Mesendoderm (in vitro differentiated cells): ENCODE results near the gene DDX19B.
A peak's percentile ranks its signal among the peaks of the same experiment; 100 is the strongest.
"Not testable (repeated sequence)": the region's sequence is repeated elsewhere in the genome, so short reads cannot be mapped to it uniquely, and the experiment has no call there.

Experiments used
- DNase-seq: peaks from one replicate; pipeline ENCODE4 v3.0.0; 2013
- H2AK5ac ChIP-seq: 2 replicates; pipeline ENCODE4 v1.6.1; 2013; ENCODE audit warnings: low read length, inconsistent platforms
- H2BK120ac ChIP-seq: 2 replicates; pipeline ENCODE4 v1.6.1; 2013; ENCODE audit warnings: low read depth, mild to moderate bottlenecking, low read length, moderate library complexity, mixed read lengths
- H2BK15ac ChIP-seq: replicated peaks from 2 replicates; pipeline ENCODE4 v1.6.1; 2013; ENCODE audit warnings: low read depth, mild to moderate bottlenecking, moderate library complexity
- H2BK5ac ChIP-seq: 2 replicates; pipeline ENCODE4 v1.6.1; 2013; ENCODE audit warnings: low read length, inconsistent platforms
- H3K18ac ChIP-seq: 2 replicates; pipeline ENCODE4 v1.6.1; 2013; ENCODE audit warnings: mild to moderate bottlenecking, low read length, mixed read lengths
- H3K23ac ChIP-seq: one replicate; pipeline ENCODE4 v1.6.1; 2013; ENCODE audit warnings: low read length
- H3K27ac ChIP-seq: 2 replicates; pipeline ENCODE4 v1.5.1; 2013; ENCODE audit warnings: low read depth, mild to moderate bottlenecking, inconsistent platforms, low read length, moderate library complexity
- H3K27me3 ChIP-seq: 2 replicates; pipeline ENCODE4 v1.6.1; 2013; ENCODE audit warnings: low read length, control low read depth, mild to moderate bottlenecking, inconsistent platforms; ENCODE audit not compliant: insufficient read depth, poor library complexity
- H3K36me3 ChIP-seq: 2 replicates; pipeline ENCODE4 v1.6.1; 2013; ENCODE audit warnings: low read length, inconsistent platforms; ENCODE audit not compliant: control insufficient read depth, insufficient read depth
- H3K4ac ChIP-seq: one replicate; pipeline ENCODE4 v1.6.1; 2013; ENCODE audit warnings: low read depth, mild to moderate bottlenecking, low read length, moderate library complexity
- H3K4me1 ChIP-seq: 2 replicates; pipeline ENCODE4 v1.6.1; 2013; ENCODE audit warnings: low read depth, low read length, inconsistent platforms; ENCODE audit not compliant: control insufficient read depth
- H3K4me2 ChIP-seq: 2 replicates; pipeline ENCODE4 v1.6.1; 2013; ENCODE audit warnings: low read length
- H3K4me3 ChIP-seq: 2 replicates; pipeline ENCODE4 v1.5.1; 2013; ENCODE audit warnings: mild to moderate bottlenecking, low read length
- H3K56ac ChIP-seq: one replicate; pipeline ENCODE4 v1.6.1; 2013; ENCODE audit warnings: low read length
- H3K79me1 ChIP-seq: 2 replicates; pipeline ENCODE4 v1.6.1; 2013; ENCODE audit warnings: low read length, inconsistent platforms
- H3K79me2 ChIP-seq: 2 replicates; pipeline ENCODE4 v1.6.1; 2013; ENCODE audit warnings: mild to moderate bottlenecking, low read length; ENCODE audit not compliant: control insufficient read depth, insufficient read depth
- H3K9ac ChIP-seq: 2 replicates; pipeline ENCODE4 v1.6.1; 2013; ENCODE audit warnings: low read length, inconsistent platforms
- H4K5ac ChIP-seq: one replicate; pipeline ENCODE4 v1.6.1; 2013; ENCODE audit warnings: low read length
- H4K8ac ChIP-seq: one replicate; pipeline ENCODE4 v1.6.1; 2013; ENCODE audit warnings: low read depth, mild to moderate bottlenecking, control low read depth, low read length, moderate library complexity
- WGBS: extraction: QIAGEN DNeasy Blood & Tissue Kit; methylation state at CpG from one replicate; pipeline ENCODE4 v1.1.7; 2013; ENCODE audit warnings: low lambda C conversion rate, missing lambda C conversion rate; ENCODE audit not compliant: insufficient coverage; ENCODE audit errors: extremely low coverage; 5-methylcytosine and 5-hydroxymethylcytosine counted together

DDX19B gene

GRCh38 chr16:70331588-70332358 lies 32.8 kb downstream of the DDX19B start:
- Histone ChIP-seq H3K79me2 (no peaks in the 10 kb centered on the region), H3K18ac (no peak overlapping the region), H3K4me3 (no peak overlapping the region), H4K8ac (no peak overlapping the region), H3K27me3 (no peaks in the 10 kb centered on the region), H2BK120ac (no peak overlapping the region), H4K5ac (no peak overlapping the region), H3K23ac (no peak overlapping the region), H3K27ac (no peak overlapping the region), H2BK15ac (no peak overlapping the region), H2AK5ac (no peak overlapping the region), H3K36me3 (peaks cover 7% of the 10 kb centered on the region), H3K4ac (no peak overlapping the region), H3K9ac (no peak overlapping the region), H3K56ac (no peak overlapping the region), H3K4me1 (no peaks in the 10 kb centered on the region), H2BK5ac (no peak overlapping the region), H3K4me2 (no peak overlapping the region), H3K79me1 (no peaks in the 10 kb centered on the region)
- no CpG with 5 or more reads among the region's 9 CpGs for WGBS
- peak; percentile 19 for DNase-seq

- not testable (repeated sequence) for H3K27ac ChIP-seq, H3K79me1 ChIP-seq, H3K9ac ChIP-seq, H3K36me3 ChIP-seq, H3K4me1 ChIP-seq, H3K18ac ChIP-seq, H3K4ac ChIP-seq, H2BK15ac ChIP-seq, H3K27me3 ChIP-seq, H3K23ac ChIP-seq, H2AK5ac ChIP-seq, H3K56ac ChIP-seq, H2BK120ac ChIP-seq, H3K4me2 ChIP-seq, H4K5ac ChIP-seq, H4K8ac ChIP-seq, H2BK5ac ChIP-seq, H3K79me2 ChIP-seq, H3K4me3 ChIP-seq
- peak; percentile 32 for DNase-seq
- no CpG with 5 or more reads among the region's 12 CpGs for WGBS
These were observed 33.7 kb downstream of the DDX19B start for GRCh38 chr16:70332728-70333127.

GRCh38 chr16:70337814-70338213 lies 38.8 kb downstream of the DDX19B start:
- Histone ChIP-seq H3K79me2 (no peaks in the 10 kb centered on the region), H3K9ac (no peak overlapping the region), H2BK120ac (no peak overlapping the region), H2BK15ac (no peak overlapping the region), H3K4ac (no peak overlapping the region), H3K27ac (no peak overlapping the region), H3K79me1 (no peaks in the 10 kb centered on the region), H3K4me3 (no peak overlapping the region), H2BK5ac (no peak overlapping the region), H2AK5ac (no peak overlapping the region), H3K36me3 (peaks cover 7% of the 10 kb centered on the region), H3K4me2 (no peak overlapping the region), H3K18ac (no peak overlapping the region), H3K56ac (no peak overlapping the region), H4K8ac (no peak overlapping the region), H3K27me3 (no peaks in the 10 kb centered on the region), H4K5ac (no peak overlapping the region), H3K4me1 (no peaks in the 10 kb centered on the region), H3K23ac (no peak overlapping the region)
- no CpG with 5 or more reads among the region's 5 CpGs for WGBS
- DNase-seq: no peak

- Histone ChIP-seq H3K27me3 (no peaks in the 10 kb centered on the region), H3K79me1 (no peaks in the 10 kb centered on the region), H3K79me2 (no peaks in the 10 kb centered on the region), H3K56ac (no peak overlapping the region), H3K4ac (no peak overlapping the region), H2BK15ac (no peak overlapping the region), H3K9ac (no peak overlapping the region), H3K4me2 (no peak overlapping the region), H3K4me3 (no peak overlapping the region), H3K4me1 (no peaks in the 10 kb centered on the region), H3K36me3 (no peaks in the 10 kb centered on the region), H3K18ac (no peak overlapping the region), H3K27ac (no peak overlapping the region), H3K23ac (no peak overlapping the region), H2AK5ac (no peak overlapping the region), H4K5ac (no peak overlapping the region), H2BK5ac (no peak overlapping the region), H4K8ac (no peak overlapping the region), H2BK120ac (no peak overlapping the region)
- no CpG with 5 or more reads among the region's 4 CpGs for WGBS
- DNase-seq: no peak
These were observed 42.6 kb downstream of the DDX19B start for GRCh38 chr16:70341600-70341999.

GRCh38 chr16:70342016-70342415 lies 43.0 kb downstream of the DDX19B start:
- Histone ChIP-seq H4K8ac (no peak overlapping the region), H3K9ac (no peak overlapping the region), H3K56ac (no peak overlapping the region), H3K4me2 (no peak overlapping the region), H2BK5ac (no peak overlapping the region), H2BK15ac (no peak overlapping the region), H3K4me1 (no peaks in the 10 kb centered on the region), H3K36me3 (no peaks in the 10 kb centered on the region), H2BK120ac (no peak overlapping the region), H3K27me3 (no peaks in the 10 kb centered on the region), H3K4me3 (no peak overlapping the region), H3K79me2 (peaks cover 2% of the 10 kb centered on the region), H2AK5ac (no peak overlapping the region), H3K79me1 (peaks cover under 1% of the 10 kb centered on the region), H3K23ac (no peak overlapping the region), H3K4ac (no peak overlapping the region), H3K18ac (no peak overlapping the region), H4K5ac (no peak overlapping the region), H3K27ac (no peak overlapping the region)
- no peak for DNase-seq
- no CpG with 5 or more reads among the region's 3 CpGs for WGBS

GRCh38 chr16:70345840-70346239 lies 46.9 kb downstream of the DDX19B start:
- no peak overlapping the region for H3K4ac ChIP-seq
- no peak overlapping the region for H2BK15ac ChIP-seq
- H2BK120ac ChIP-seq: no peak overlapping the region
- H3K56ac ChIP-seq: peak overlapping the region; percentile 57
- H3K4me1 ChIP-seq: no peaks in the 10 kb centered on the region
- no peaks in the 10 kb centered on the region for H3K27me3 ChIP-seq
- H3K4me3 ChIP-seq: no peak overlapping the region
- H3K27ac ChIP-seq: no peak overlapping the region
- peak overlapping the region; percentile 14 for H3K4me2 ChIP-seq
- no peak overlapping the region for H3K18ac ChIP-seq
- peaks cover 7% of the 10 kb centered on the region for H3K79me1 ChIP-seq
- H3K36me3 ChIP-seq: peaks cover 2% of the 10 kb centered on the region
- peak overlapping the region; percentile 25 for H3K9ac ChIP-seq
- no CpG with 5 or more reads among the region's 10 CpGs for WGBS
- DNase-seq: no peak
- H3K23ac ChIP-seq: no peak overlapping the region
- H4K5ac ChIP-seq: peak overlapping the region; percentile 87
- no peak overlapping the region for H4K8ac ChIP-seq
- H2AK5ac ChIP-seq: no peak overlapping the region
- H3K79me2 ChIP-seq: peaks cover 18% of the 10 kb centered on the region
- no peak overlapping the region for H2BK5ac ChIP-seq
